ENCODE data around the gene RASGRF1.

Gene RASGRF1

DNA sequence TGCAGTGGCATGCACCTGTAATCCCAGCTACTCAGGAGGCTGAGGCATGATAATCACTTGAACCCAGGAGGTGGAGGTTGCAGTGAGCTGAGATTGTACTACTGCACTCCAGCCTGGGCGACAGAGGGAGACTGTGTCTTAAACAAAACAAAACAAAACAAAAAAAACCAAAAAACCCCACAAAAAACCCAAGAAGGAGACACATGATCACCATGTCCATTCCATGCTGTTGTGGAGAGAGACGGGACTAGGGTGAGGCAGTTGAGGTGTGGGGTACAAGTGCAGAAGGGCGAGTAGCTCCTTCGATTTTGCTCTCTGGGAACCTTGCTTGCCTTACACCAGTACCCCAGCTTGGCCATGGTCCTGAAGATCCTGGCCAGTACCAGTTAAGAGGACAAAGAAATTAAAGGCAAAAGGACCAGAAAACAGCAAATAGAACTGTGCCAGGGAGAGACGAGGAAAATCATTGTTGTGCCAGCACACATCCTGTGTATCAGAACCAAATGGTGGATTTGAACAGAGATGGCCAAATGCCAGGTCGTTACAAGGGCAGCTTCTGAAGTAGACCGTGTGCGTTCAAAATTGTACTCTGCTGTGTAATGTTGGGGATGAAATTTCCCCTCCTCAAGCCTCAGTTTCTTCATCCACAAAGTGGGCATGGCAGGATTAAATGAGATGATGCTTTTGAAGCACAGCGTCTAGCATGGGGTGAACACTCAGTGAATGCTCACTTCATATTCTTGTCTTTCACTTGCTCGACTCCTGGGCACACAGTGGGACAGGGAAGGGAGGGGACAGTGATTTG is 102.8 kb downstream of the RASGRF1 start:
- DNase-seq (ENCODE audit: low read depth), result no peak

DNA sequence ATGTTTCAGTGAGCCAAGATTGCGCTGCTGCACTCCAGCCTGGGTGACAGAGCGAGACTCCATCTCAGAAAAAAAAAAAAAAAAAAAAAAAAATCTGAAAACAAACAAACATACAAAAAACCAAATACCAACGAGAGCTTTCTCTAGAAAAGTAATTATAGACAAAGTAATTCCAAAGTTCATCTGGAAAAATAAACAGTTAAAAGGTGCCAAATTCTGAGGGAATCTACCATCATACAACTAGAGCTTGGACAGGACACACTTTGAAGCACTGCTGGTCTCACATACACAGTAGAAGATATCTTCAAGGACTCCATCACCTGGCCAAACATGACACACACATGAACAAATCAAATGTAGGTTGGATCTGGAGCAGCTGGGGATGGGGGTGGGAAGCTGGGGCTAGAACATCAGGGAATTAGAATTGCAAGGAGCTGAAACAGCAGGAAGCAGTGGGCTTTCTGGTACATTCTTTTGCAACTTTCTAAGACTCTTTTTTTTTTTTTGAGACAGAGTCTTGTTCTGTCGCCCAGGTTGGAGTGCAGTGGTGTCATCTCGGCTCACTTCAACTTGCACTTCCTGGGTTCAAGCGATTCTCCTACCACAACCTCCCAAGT is 104.6 kb downstream of the RASGRF1 start:
- DNase-seq (ENCODE audit: low read depth), result no peak

DNA sequence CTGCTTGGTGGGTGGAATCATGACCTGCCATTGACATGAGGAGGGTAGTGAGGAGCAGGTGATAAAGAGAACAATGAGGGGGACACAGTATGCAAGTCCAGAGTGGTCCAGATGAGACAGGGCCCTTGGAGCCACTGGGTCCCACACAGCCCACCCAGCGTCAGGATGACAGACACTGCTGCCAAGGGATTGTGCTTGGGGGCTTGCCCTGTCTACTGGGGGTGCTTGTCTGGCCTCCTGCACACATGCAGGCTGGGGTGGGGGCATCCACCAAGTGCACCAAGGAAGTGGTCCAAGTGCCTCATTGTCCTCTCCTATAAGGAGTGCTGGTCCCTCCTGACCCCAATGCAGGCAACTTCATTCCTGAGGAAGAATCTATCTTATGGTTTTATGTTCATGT is 106.5 kb downstream of the RASGRF1 start:
- DNase-seq (ENCODE audit: low read depth), result no peak

DNA sequence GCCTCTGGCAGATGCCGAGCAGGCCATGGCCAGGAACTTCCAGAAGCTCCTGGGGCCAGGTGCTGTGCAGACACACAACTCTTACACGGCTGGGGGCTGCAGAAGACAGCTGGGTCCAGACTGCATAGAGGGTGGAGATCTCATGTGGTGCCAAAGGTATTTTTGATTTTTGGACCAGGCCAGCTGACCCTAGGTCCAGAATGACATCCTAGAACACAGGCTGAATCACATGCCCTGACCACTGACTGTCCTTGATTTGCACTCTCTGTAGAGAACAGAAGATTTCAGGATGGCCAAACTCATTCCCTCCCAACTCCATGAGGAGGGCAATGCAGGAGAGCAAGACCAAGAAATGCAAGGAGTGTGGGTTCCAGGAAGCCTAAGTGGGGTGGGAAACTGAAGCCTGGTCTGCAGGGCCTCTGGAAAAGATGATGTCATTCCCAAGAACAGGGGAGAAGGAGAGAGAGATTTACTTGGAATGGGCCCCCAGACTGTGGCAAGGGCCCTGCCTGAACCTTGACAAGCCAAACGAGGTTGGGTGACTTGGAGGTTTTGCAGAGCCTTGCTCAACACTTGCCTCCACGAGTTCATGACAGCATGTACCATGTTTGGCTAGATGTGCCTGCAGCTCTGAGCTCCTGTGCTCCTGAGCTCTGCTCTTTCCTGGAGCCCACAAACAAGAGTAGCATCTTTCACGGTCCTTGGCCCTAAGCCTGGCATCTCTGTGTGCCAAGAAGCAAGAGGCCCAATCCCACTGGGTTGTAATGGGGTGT is 107.2 kb downstream of the RASGRF1 start:
- DNase-seq (ENCODE audit: low read depth), result no peak

DNA sequence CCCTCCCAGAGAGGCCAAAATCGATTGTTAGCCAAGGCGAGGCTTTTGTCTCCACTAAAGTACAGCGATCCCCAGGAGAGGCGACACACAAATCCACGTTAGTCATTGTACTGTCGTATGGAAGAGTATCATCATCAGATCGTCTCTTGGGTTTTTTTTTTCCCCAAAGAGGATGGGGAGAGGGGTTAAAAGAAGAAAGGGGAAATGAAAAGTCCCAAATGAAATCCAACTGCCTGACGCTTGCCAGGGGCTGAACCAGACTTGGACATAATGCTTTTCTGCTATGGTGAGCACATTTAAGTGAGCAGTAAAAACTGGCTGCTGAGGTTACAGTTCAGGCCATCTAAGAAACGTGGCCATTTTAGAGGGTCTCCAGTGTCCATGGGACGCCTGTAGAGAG is 107.8 kb downstream of the RASGRF1 start:
- no peak for DNase-seq (ENCODE audit: low read depth)

DNA sequence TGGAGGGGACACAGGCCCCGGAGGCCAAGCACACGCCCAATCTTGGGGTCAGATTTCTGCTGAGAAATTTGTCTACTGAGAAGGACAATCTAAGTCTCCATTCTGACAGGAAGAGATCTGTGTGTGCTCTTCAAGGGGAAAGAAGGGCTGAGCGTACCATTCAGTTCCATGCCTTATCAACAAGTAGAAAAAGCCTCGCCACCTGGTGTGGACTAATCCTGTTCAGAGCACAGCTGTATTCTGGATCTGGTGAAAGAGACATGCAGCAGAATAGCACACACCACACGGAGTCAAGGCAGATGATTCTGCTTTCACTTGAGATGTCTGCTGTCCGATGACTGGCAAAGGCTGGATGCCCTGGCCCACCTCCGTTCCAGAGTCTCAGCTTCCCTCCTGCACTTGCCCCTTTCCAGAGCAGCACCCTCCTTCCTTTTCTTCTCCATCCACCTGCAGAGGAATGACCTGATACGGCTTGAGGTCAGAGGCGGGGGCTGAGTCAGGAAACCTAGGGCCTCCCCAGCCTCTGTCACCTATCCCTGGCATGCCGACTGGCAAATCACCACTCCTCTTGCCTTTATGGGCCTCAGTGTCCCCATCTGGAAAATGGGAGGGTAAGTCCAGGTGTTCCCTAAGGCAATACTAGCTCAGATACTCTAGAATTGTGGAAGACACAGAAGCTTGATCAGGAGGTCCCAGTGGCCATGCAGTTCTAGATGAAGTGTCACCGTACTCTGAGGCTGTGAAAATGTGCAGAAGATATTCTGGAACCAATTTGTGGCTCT is 108.9 kb downstream of the RASGRF1 start:
- DNase-seq (ENCODE audit: low read depth), result no peak

DNA sequence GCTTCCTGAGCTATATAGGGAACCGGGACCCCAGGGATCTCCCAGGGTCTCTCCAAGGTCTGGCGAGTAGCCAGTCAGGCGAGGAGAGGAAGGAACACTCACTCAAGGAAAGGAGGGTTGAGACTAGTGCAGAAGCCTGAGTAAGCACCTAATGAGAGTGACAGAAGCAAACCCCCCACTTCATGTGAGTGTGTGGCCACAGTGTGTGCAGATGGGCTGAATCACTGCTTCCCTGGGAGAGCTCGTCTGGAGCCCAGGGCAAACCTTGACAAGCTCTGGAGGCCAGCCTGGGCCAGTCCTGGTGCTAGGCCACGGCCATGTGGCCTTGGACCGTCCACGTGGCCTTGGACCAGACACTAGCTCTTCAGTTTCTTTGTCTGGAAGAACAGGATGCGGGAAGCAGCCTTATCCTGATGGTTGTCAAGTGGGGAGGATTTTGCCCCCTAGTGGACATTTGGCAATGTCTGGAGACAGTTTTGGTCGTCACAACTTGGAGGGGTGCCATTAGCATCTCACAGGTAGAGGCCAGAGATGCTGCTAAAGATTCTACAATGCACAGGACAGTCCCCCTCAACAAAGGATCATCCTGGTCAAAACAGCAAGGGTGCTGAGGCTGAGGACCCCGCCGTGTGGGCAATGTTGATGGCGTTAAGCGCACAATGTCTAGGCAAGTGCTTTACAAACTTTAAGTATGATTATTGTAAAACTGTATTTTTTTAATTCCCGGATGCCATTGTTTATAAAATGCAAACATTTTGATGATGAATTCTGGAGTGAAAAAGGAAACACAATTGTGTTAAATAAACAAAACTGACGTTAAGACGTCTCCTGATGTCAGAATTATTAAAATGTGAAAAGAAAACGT is 110.9 kb downstream of the RASGRF1 start:
- DNase-seq (ENCODE audit: low read depth), result no peak

DNA sequence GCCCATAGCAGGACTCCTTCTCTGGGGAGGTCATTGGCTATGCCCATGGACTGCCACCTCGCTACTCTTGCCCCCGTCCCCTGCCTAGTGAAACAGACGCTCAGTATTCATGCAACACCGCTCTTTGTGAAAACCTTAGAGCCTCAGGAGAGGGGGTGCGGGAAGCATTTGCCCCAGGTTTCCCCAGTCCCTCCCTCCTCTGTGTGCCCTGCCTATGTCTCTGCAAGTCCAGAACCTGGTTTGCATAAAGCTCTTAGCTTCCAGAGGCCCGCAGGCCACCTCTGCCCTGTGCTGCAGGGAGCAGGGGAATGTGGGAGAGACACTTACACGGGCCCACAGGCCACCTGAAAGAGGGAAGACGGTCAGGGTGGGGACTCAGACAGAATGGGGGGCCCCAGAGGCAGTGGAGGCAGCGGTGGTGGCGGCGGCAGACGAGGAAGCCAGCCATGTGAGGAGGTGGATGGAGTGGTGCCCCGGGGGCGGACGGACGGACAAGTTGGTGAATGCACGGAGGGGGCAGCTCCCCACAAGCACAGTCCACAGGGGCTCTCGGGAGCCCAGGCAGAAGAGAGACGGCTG is 111.9 kb downstream of the RASGRF1 start:
- no peak for DNase-seq (ENCODE audit: low read depth)

DNA sequence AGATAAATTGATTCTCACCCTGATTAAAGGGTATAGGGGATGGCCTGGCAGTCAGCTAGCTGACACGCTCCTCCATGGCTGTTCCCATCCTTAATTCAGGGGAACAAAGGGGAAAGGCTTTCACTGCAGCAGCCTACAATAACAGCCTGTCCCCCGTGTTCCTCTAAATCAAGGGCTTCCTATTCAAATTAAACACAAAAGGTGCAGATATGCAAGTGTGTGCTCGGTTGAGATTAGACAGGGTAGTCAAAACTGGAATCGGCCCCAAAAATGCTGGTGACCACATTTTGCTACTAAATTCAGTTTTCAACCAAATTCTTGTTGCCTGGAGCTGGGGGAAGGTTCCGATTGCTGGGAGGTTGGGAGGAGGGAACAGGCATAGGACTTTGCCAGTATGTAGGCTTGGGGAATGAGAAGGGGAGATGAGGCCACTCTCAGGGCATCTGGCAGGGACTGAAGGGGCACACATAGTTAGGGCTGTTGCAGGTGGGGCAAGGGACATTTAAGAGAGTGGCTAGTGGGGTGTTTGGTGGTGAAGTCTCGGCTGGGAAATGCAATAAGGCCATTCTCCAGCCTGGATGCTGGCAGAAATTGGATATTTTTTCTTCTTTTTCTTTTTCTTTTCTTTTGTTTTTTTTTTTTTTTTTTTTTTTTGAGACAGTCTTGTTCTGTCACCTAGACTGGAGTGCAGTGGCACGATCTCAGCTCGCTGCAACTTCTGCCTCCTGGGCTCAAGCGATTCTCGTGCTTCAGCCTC is 112.8 kb downstream of the RASGRF1 start:
- DNase-seq (ENCODE audit: low read depth), result no peak

DNA sequence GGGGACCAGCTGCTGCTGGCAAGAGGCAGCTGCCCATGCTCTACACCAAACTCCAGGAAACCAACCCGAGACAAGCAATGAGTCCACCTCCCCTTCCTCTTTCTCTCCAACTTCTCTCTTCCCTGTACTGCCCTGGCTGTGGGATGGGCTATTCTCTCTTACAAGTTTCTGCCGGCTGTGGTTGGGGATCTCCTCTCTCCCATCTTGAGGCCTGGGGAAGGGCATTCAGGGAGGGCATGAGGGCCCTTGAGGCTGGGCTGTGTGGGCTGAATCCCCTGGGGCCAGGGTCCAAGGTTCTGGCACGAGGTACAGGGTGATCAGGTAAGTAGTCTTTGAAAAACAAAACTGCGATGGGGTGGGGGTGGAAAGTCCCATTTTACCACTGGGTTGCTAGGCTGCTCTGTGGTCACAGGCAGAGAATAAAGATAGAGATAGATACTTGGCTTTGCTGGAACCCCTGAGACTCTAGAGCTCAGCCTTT is 113.4 kb downstream of the RASGRF1 start:
- no peak for DNase-seq (ENCODE audit: low read depth)

DNA sequence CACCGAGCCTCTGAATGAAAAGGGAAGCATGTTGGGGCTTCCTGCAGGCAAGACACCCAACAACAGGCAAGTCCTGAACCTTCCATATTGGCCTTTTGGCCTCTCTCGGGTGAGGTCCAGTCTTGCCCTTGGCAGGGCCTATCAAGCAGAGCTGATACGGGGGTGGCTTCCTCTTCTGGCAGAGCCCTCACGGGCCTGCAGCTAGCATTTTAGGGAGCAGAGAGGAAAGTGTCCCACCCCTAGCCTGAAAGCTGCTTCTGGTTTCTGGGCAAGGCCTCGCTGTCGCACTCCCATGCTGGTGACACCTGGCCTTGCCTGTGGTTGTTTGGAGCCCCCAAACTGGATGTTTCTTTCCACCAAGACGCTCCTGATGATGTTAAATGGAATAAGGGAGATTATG is 113.9 kb downstream of the RASGRF1 start:
- no peak for DNase-seq (ENCODE audit: low read depth)

DNA sequence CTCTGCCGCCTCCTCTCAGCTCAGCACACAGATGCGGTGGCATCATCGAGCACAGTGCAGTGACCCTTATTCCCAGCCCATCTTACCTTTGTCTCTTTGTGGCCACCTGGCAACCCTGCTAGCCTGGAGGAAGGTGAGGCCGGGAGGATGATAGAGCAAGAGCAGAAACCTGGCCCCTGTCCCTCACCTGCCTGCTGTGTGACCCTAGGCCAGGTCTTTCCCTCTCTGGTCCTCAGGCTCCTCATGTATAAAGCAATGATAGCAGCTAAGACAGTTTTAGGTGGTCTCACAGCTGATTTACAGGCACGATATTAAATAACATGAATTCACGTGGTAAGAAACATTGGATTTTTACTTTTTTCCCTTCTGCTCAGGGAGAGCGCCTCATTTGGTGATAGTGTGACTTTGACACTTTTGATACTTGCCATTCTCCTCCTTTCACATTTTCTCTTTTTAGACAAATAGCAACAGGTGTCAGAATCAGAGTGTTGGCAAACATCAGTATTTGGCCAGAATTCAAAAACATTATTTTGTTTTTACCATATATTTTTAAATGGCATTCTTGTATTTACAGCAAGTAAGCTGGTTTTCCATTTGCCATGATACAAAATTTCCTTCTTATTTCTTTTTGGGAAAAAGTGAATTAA is 116.2 kb downstream of the RASGRF1 start:
- no peak for DNase-seq (ENCODE audit: low read depth)

DNA sequence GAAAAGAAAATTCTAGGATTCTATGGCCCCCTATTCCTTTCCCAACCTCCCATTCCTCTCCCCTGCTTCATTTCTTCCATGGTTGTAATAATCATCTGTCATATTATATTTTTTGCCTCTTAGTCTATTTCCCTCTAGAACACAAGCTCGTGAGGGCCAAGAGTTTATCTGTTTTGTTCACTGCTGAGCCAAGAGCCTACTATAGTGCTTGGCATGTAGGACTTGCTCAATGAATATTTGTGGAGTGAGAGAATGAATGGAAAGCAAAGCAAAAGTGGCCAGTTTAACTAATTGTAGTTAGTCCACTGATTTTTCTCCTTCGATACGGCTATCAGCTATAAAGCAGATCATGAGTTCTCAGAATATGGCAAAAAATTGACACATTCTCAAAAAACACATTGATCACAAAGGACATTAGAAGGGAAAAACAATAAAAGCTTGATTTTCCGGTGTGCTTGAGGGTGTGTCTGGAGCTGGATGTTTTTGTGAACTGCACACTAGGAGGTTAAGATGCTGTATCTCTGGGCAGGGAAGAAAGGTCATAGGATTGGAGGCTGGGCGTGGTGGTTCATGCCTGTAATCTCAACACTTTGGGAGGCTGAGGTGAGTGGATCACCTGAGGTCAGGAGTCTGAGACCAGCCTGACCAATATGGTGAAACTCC is 120.8 kb downstream of the RASGRF1 start:
- DNase-seq (ENCODE audit: low read depth), result no peak

DNA sequence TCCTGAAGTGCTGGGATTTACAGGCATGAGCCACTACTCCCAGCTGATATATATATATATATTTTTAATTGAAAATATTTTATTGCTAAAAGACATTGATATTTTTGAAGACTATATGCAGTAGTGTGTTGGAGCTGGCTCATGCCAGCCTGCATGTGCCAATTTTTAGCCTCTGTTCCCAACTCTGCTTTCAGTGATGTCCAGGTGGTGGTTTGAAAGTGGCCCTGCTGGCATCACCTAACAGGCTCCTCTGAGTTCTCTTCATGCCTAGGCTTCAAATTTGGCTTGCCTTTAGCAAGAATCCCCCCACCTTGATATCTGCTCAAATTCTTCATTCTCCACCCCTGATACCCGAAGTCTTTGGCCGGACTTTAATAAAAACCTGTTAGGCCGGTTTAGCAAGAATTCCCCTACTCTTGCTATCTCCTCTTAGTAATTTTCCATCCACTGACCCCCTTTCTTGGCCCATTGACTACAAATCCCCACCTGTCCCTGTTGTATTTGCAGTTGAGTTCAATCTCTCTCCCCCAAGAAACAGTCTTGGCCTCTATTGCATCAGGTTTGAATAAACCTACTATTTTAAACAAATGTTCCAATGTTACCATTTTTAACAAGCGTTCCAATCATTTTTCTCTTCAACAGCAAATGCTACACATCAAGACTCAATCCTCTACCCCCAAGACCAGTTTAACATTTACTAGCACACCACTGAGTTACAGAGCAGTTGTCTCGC is 121.9 kb downstream of the RASGRF1 start:
- DNase-seq (ENCODE audit: low read depth), result no peak

DNA sequence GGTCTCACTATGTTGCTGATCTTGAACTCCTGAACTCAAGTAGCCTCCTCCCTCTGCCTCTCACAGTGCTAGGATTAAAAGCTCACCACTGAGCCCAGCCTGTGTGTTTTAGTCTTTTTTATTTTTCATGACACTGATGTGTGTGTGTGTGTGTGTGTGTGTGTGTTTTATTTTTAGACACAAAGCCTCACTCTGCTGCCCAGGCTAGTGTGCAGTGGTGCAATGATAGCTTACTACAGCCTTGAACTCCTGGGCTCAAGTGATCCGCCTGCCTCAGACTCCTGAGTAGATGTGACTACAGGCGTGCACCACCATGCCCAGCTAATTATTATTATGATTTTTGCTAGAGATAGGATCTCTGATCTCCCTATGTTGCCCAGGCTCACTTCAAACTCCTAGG is 122.5 kb downstream of the RASGRF1 start:
- DNase-seq (ENCODE audit: low read depth), result no peak

DNA sequence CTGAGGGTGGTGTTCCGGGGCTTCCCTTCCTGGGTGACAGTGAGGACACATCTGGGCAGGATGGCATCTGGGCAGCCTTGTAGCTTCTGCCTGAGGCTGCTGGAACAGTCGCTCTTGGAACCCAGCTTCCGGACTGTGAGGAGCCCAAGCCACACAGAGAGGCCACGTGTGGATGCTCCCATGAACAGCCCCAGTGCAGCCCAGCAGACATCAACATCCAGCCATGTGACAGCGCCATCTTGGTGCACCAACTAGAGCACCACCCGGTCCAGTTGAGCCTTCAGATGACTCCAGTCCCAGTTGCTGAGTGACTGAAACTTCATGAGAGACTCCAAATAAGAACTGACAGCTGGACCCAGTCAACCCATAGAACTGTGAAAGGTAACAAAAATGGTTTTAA is 130.3 kb downstream of the RASGRF1 start:
- no peak for DNase-seq (ENCODE audit: low read depth)

DNA sequence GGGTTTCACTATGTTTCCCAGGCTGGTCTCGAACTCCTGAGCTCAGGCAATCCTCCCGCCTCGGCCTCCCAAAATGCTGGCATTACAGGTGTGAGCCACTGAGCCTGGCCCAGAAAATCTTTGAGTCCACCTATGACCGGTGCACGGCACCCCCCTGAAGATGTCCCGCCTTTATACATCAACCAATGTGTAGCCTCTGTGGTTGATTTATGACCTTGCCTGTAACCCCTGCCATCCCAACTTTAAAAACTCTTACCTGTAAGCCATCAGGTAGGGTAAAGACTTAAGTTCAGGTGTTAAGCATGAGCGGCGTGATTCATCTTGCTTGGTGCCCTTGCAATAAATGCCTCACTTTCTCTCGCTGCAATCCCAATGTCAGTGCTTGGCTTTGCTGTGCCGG is 131.2 kb downstream of the RASGRF1 start:
- no peak for DNase-seq (ENCODE audit: low read depth)

DNA sequence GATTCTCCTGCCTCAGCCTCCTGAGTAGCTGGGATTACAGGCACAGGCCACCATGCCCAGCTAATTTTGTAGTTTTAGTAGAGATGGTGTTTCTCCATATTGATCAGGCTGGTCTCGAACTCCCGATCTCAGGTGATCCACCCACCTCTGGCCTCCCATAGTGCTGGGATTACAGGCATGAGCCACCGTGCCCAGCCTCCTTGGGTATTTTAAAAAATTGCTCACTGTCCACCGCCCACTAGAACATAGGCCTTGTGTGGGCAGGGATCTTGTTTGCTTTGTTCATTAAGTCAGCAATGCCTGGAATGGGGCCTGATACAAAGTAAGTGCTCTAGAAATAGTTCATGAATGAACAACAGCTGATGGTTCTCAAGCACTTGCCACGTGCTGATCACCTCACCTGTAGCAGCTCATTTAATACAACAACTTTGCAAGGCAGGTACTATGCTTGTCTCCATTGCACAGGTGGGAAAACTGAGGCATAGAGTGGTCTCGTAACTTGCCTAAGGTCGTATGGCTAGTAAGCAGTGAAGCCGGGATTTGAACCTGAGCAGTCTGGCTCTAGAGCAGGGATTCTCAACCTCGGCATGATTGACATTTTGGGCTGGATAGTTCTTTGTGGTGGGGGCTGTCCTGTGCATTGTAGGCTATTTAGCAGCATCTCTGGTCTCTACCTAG is 133.0 kb downstream of the RASGRF1 start:
- DNase-seq (ENCODE audit: low read depth), result no peak
